Measurements from ENCODE around the gene NPHS2.

The NPHS2 gene

GRCh38 chr1:179575497-179576314 is at the start of gene NPHS2:
Gene NPHS2 (minus strand): TSS chr1:179575948. CDS start chr1:179575864, 84 bp downstream.
- no peak for DNase-seq

GRCh38 chr1:179612361-179612760 is 36.6 kb upstream of the NPHS2 start:
- no peak for DNase-seq

- DNase-seq, result no peak
Measured at GRCh38 chr1:179601093-179601492, 25.3 kb upstream of the NPHS2 start.

GRCh38 chr1:179599623-179600249 is 24.0 kb upstream of the NPHS2 start:
- DNase-seq, result no peak

- DNase-seq, result no peak
Measured at GRCh38 chr1:179598631-179599030, 22.9 kb upstream of the NPHS2 start.

GRCh38 chr1:179591592-179592580 is 16.1 kb upstream of the NPHS2 start, which contains the start of gene TDRD5:
Gene TDRD5 (plus strand): TSS chr1:179591832. CDS start chr1:179592616, 784 bp downstream.
- DNase-seq, result no peak

GRCh38 chr1:179591253-179591591 is 15.5 kb upstream of the NPHS2 start:
- DNase-seq, result no peak

GRCh38 chr1:179590671-179591070 is 14.9 kb upstream of the NPHS2 start:
- no peak for DNase-seq

GRCh38 chr1:179589509-179589908 is 13.8 kb upstream of the NPHS2 start:
- no peak for DNase-seq

DNA sequence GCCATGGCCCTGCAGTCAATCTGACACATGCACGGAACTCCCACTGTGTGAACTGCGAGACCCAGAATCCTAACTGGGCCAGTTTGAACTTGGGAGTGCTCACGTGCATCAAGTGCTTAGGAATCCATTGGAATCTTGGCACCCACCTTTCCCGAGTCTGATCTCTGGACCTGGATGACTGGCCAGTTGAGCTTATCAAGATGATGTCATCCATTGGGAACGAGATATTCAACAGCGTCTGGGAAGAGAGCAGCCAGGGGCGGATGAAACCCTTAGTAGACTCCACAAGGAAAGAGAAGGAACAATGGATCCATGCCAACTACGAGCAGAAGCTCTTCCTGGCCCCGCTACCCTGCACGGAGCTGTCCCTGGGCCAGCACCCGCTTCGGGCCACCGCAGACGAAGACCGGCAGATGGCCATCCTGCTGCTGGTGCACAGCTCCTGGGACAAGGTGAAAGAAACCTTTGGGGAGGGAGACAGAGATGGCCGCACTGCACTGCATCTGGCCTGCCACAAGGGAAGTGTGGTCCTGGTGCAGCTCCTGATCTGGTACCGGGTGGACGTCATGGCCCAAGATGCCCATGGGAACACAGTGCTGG is 12.8 kb upstream of the NPHS2 start:
- no peak for DNase-seq

- no peak for DNase-seq
Measured at GRCh38 chr1:179587336-179587735, 11.6 kb upstream of the NPHS2 start.

DNA sequence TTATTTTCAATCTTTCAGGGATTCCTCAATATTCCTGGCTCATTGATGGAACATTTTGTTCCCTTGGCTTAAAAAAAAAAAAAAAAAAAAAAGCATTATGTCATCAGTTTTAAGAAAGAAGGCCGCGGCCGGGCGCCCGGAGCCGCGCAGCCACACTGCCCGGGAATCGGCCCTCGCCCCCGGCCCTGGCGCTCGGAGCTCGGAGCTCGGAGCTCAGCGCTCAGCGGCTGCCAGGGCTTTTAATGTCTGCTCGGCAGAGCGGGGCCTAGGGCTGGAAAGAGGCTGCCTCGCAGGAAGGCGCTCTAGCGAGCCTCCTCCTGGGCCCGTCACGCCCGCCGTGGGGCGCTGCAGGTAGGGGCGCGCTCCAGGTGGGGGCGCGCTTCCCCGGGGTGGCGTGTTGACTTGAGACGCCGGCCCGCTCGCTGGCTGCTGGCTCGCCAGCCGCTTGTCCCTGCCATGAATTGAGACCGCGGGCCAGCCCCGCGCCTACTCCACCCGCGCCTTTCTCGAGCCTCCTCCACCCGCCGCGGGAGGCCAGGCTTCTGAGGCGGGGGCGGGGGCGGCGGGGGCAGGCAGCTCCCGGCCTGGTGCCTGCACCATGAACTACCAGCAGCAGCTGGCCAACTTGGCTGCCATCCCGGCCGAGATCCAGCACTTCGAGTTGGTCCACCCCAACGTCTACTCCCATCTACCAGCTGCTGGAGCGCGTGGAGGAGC is 10.5 kb upstream of the NPHS2 start:
- no peak for DNase-seq

DNA sequence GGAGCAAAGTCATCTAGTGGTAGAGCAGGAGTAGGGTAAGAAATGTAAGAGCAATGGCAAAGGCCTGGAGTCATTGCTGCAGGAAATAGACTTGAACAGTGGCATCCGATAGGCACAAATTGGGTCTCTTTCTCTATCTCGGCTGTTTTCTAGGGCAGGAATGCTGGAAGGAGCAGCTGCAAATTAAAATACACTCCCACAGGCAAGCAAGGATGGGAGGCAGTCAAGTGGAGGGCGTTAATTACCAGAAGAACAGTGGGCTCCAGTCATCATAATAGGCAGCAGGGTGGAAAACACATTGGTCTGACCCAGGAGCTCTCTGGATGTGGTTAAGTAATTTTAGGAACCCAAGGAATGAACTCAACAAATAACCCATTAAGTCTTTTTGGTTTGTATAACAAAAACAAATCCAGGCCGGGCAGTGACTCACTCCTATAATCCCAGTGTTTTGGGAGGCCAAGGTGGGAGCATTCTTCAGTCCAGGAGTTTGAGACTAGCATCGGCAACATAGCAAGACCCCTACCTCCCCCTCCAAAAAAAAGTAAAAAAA is 8.1 kb upstream of the NPHS2 start:
- DNase-seq, result no peak

- no peak for DNase-seq
Measured at GRCh38 chr1:179576509-179576908, 761 bp upstream of the NPHS2 start.

- no peak for DNase-seq
Measured at GRCh38 chr1:179558078-179558477, 17.7 kb downstream of the NPHS2 start.

DNA sequence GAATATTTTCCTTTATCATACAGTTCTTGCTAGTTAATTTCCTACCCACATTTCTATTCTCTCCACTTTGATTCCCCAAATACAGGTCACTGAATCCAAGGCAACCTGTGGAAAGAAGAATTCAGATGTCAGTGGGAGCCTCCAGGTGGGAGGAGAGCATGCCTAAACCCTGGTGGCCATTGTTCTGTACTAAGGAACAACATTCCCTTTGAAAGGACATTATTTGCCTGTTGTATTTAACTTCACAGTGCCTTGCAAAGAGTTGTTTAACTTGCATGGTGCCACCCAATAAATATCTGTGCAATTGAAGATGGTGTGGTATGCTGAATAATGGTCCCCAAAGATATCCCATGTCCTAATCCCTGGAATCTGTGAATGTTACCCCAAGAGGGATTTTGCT is 21.3 kb downstream of the NPHS2 start:
- no peak for DNase-seq

- no peak for DNase-seq
Measured at GRCh38 chr1:179550746-179551682, 24.7 kb downstream of the NPHS2 start.

- DNase-seq, result no peak
Measured at GRCh38 chr1:179549368-179549700, 26.4 kb downstream of the NPHS2 start.

DNA sequence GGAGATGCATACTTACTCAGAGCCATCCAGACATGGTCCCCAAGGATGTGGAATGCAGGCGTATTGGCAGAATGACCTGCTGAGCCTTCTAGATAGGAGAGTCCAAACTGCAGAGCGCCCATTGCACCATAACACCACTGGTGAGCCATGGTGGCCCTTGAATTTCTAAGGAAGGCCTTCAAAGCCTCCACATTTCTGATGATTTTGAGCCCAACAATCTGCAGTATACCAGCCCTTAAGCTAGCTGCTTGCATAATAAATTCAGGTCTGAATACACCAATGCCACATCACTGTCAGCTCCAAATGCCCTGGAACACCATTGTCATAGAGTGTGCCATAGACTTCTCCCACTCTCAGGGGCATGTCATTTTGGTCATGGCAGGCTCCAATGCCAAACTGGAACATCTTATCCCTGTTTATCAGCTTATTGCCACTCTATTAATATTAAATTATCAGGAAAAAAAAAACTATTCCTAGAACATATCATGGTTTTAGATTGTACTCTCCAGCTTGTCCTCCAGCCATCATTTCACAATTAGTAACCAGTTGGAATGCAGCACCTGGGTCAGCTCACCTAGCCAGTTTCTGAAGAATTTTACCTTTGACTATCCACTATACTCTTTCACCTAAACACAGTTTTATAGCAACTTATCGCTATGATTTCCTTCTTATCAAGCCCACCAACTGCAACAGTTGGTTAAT is 26.9 kb downstream of the NPHS2 start:
- no peak for DNase-seq

DNA sequence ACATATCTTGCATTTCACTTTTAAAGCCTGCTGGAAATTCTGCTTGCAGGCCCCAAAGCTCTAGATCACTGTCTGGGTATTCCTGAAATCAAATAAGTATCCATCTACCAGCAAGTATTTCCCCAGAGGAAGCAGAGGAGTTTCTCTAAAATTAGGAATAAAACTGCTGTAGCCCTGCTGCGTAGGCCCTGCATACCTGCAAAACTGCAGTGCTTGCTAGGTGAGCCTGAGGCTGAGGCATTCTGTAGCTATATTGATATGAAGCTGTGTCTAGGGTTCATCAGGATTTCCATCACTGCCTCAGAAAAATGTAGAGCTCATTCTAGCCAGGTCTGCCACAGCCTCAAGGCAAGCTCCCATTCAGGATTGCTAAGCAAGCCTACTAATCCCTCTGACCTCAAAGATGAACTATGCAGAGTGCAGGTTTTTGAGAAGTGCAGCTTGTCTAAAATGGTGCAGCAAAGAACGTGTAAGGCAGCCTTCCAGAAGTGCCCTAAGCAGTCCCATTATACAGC is 28.7 kb downstream of the NPHS2 start:
- DNase-seq, result no peak

All from CD4-positive, alpha-beta T cell treated with Interleukin-21 for 1 hour (primary cell).